Fibroblast of skin of right biceps (primary cell): Measurements from ENCODE around the gene ABL1.
A peak's percentile ranks its signal among the peaks of the same experiment; 100 is the strongest.
"Not testable (repeated sequence)": the region's sequence is repeated elsewhere in the genome, so short reads cannot be mapped to it uniquely, and the experiment has no call there.

Experiments used
- DNase-seq: peaks from one replicate; pipeline ENCODE4 v3.0.0-alpha.2; 2013

Gene ABL1

GRCh38 chr9:130905125-130905901, 70.3 kb downstream of the ABL1 start:
- DNase-seq = no peak

- DNase-seq = no peak
These were observed 71.1 kb downstream of the ABL1 start for GRCh38 chr9:130905902-130906734.

GRCh38 chr9:130906735-130907416, 71.8 kb downstream of the ABL1 start:
- DNase-seq = no peak

- DNase-seq = no peak
These were observed 73.3 kb downstream of the ABL1 start for GRCh38 chr9:130908146-130908877.

GRCh38 chr9:130908878-130909355, 73.9 kb downstream of the ABL1 start:
- DNase-seq = no peak

GRCh38 chr9:130910041-130910440, 75.0 kb downstream of the ABL1 start:
- not testable (repeated sequence) for DNase-seq

GRCh38 chr9:130910670-130911069, 75.6 kb downstream of the ABL1 start:
- not testable (repeated sequence) for DNase-seq

- DNase-seq = no peak
These were observed 76.4 kb downstream of the ABL1 start for GRCh38 chr9:130911254-130912049.

- peak; percentile 61 for DNase-seq
These were observed 78.0 kb downstream of the ABL1 start for GRCh38 chr9:130912932-130913598.

GRCh38 chr9:130913599-130914416, 78.8 kb downstream of the ABL1 start:
- DNase-seq = no peak

- no peak for DNase-seq
These were observed 79.5 kb downstream of the ABL1 start for GRCh38 chr9:130914417-130915095.

- DNase-seq = no peak
These were observed 80.0 kb downstream of the ABL1 start for GRCh38 chr9:130915096-130915447.

- DNase-seq = no peak
These were observed 82.3 kb downstream of the ABL1 start for GRCh38 chr9:130917168-130917960.

- DNase-seq = no peak
These were observed 83.2 kb downstream of the ABL1 start for GRCh38 chr9:130918101-130918825.

GRCh38 chr9:130918826-130919558, 83.9 kb downstream of the ABL1 start:
- no peak for DNase-seq

GRCh38 chr9:130919559-130920145, 84.6 kb downstream of the ABL1 start:
- DNase-seq = no peak

GRCh38 chr9:130920233-130920632, 85.2 kb downstream of the ABL1 start:
- DNase-seq = no peak
